ENCODE data around the gene STOML1. TPM values are rescaled to one million over a fixed set of nuclear protein-coding genes. Genes with fewer than 3 reads are reported as not detected.

Gene STOML1
- total RNA-seq, 5 donors from 2014 or later (not counting 1 experiment from before 2014, with no cell fraction given) = 5.1 to 13.4 (median 12.0) TPM

DNA sequence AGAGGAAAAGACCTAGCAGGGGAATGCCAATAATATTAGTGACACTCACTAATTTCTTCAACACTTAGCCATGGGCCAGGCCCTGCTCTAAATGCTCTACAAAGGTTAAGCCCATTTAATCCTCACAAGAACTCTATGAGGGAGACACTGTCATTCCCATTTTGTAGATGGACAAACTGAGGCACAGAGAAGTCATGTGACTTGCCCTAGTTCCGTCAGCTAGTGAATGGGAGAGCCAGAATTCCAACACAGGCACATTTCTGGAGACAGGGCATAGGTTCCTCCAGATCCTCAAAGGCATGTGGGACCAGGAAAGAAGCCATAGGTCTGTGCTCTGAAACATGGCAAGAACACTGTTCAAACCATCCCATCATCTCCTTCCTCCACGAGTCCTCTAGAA lies 34.3 kb downstream of the STOML1 start:
- ATAC-seq (replicated peaks in 1 of 4) (no peak), DNase-seq (no peak)
- Histone ChIP-seq H3K9me3 (no peaks in the 10 kb centered on the region), H3K27ac (ENCODE audit: low read length) (no peak overlapping the region), H3K4me3 (ENCODE audit: control insufficient read depth in 1 of 2, extremely low read depth in 1 of 2, low read length in 1 of 2) (no peak overlapping the region), H3K36me3 (ENCODE audit: control insufficient read depth in 2 of 2, extremely low read depth in 1 of 2, insufficient read depth in 1 of 2, low read length in 1 of 2) (no peaks in the 10 kb centered on the region), H3K27me3 (replicated peaks in 1 of 2; ENCODE audit: control insufficient read depth in 2 of 2, extremely low read depth in 1 of 2, insufficient read depth in 2 of 2, low read length in 1 of 2) (no peaks in the 10 kb centered on the region), H3K4me1 (ENCODE audit: control insufficient read depth in 1 of 2, extremely low read depth in 1 of 2, insufficient read depth in 2 of 2, low read length in 2 of 2) (peaks cover 10 to 32% of the 10 kb centered on the region in 2 experiments)
- ChIA-PET POLR2A (no interaction called here), CTCF (interaction anchor here (0.7 to 1.2 kb wide), 3 partner anchors 9 to 18 kb away, joined by 3 read pairs; no protein-coding TSS in a partner anchor)
- peaks cover 32 to 35% (median 34%) of the 10 kb centered on the region in 3 donors for H3K4me1 Mint-ChIP-seq
- no peaks in the 10 kb centered on the region for H3K36me3 Mint-ChIP-seq
- no peaks in the 10 kb centered on the region for H3K9me3 Mint-ChIP-seq
- no peaks in the 10 kb centered on the region for H3K27me3 Mint-ChIP-seq
- 100% methylated on average over 1 of the region's 2 CpGs for WGBS (ENCODE audit: insufficient coverage)
- peak overlapping the region in 1 of 3 donors; percentile 17 for H3K4me3 Mint-ChIP-seq
- H3K27ac Mint-ChIP-seq = peak overlapping the region; percentile 41 to 79

DNA sequence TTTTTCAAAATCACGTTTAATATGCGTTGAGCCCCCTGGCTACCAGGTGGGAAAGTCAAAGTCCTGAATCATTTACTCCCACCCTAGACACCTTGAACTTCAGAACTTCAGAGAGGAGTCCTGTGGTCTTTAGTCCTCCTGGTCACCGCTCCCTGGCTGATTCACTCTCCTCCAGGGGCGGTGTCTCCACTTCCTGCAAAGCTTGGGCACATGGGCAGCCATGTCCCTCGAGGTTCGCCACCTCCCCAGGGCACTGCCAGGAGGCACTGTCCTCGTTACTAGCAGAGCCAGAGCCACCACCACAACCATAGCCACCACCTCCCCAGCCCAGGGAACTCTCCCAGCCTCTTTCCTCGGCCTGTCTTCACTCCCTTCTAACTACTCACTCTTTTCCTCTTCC lies 34.8 kb downstream of the STOML1 start:
- no peaks in the 10 kb centered on the region for H3K36me3 Mint-ChIP-seq
- ATAC-seq (replicated peaks in 1 of 4) = no peak
- peak overlapping the region in 1 of 2 donors; percentile 79 for H3K27ac Mint-ChIP-seq
- Histone ChIP-seq H3K27ac (ENCODE audit: low read length) (no peak overlapping the region), H3K9me3 (no peaks in the 10 kb centered on the region), H3K36me3 (ENCODE audit: control insufficient read depth in 2 of 2, extremely low read depth in 1 of 2, insufficient read depth in 1 of 2, low read length in 1 of 2) (no peaks in the 10 kb centered on the region), H3K27me3 (replicated peaks in 1 of 2; ENCODE audit: control insufficient read depth in 2 of 2, extremely low read depth in 1 of 2, insufficient read depth in 2 of 2, low read length in 1 of 2) (no peaks in the 10 kb centered on the region), H3K4me3 (ENCODE audit: control insufficient read depth in 1 of 2, extremely low read depth in 1 of 2, low read length in 1 of 2) (no peak overlapping the region), H3K4me1 (ENCODE audit: control insufficient read depth in 1 of 2, extremely low read depth in 1 of 2, insufficient read depth in 2 of 2, low read length in 2 of 2) (peaks cover 10 to 32% of the 10 kb centered on the region in 2 experiments)
- no peaks in the 10 kb centered on the region for H3K27me3 Mint-ChIP-seq
- no peak for DNase-seq
- WGBS (ENCODE audit: insufficient coverage) = 69% methylated on average over 7 of the region's 8 CpGs
- H3K4me1 Mint-ChIP-seq = peaks cover 32 to 35% (median 34%) of the 10 kb centered on the region in 3 donors
- H3K9me3 Mint-ChIP-seq = no peaks in the 10 kb centered on the region
- CTCF ChIA-PET = interaction anchor here in 1 of 2 donors (0.7 to 1.2 kb wide), 2 partner anchors 9 to 18 kb away, joined by 3 read pairs; no protein-coding TSS in a partner anchor
- POLR2A ChIA-PET = no interaction called here
- no peak overlapping the region for H3K4me3 Mint-ChIP-seq

DNA sequence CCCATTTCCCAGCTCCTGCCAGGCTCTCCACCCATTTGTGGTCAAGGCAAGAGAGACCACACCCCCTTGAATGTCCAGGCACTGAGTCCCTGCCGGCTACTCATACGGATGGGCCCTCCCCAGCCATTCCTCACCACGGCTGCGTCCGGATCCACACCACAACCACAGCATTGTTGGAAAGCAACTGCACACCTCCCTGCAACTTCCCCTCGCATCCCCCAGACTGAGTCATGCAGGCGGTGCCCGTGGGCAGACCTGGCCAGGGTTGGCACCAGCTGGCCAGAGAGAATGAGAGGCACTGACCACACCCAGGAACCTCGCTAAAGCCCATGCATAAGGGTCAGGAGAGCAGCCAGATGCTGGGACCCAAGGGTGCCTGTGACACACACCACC lies 35.4 kb downstream of the STOML1 start:
- H3K27me3 Mint-ChIP-seq = no peaks in the 10 kb centered on the region
- no peak overlapping the region for H3K27ac Mint-ChIP-seq
- Histone ChIP-seq H3K36me3 (ENCODE audit: control insufficient read depth in 2 of 2, extremely low read depth in 1 of 2, insufficient read depth in 1 of 2, low read length in 1 of 2) (no peaks in the 10 kb centered on the region), H3K4me3 (ENCODE audit: control insufficient read depth in 1 of 2, extremely low read depth in 1 of 2, low read length in 1 of 2) (no peak overlapping the region), H3K9me3 (no peaks in the 10 kb centered on the region), H3K4me1 (ENCODE audit: control insufficient read depth in 1 of 2, extremely low read depth in 1 of 2, insufficient read depth in 2 of 2, low read length in 2 of 2) (peaks cover 10 to 33% of the 10 kb centered on the region in 2 experiments), H3K27me3 (replicated peaks in 1 of 2; ENCODE audit: control insufficient read depth in 2 of 2, extremely low read depth in 1 of 2, insufficient read depth in 2 of 2, low read length in 1 of 2) (no peaks in the 10 kb centered on the region), H3K27ac (ENCODE audit: low read length) (no peak overlapping the region)
- 63% methylated on average over 9 of the region's 9 CpGs for WGBS (ENCODE audit: insufficient coverage)
- no peak for DNase-seq
- peaks cover 32 to 35% (median 34%) of the 10 kb centered on the region in 3 donors for H3K4me1 Mint-ChIP-seq
- ChIA-PET POLR2A (no interaction called here), CTCF (interaction anchor here in 1 of 2 donors (1.2 kb wide), 1 partner anchor 8 kb away, joined by 3 read pairs; no protein-coding TSS in a partner anchor)
- H3K4me3 Mint-ChIP-seq = no peak overlapping the region
- no peaks in the 10 kb centered on the region for H3K9me3 Mint-ChIP-seq
- H3K36me3 Mint-ChIP-seq = no peaks in the 10 kb centered on the region
- no peak for ATAC-seq (replicated peaks in 1 of 4)

DNA sequence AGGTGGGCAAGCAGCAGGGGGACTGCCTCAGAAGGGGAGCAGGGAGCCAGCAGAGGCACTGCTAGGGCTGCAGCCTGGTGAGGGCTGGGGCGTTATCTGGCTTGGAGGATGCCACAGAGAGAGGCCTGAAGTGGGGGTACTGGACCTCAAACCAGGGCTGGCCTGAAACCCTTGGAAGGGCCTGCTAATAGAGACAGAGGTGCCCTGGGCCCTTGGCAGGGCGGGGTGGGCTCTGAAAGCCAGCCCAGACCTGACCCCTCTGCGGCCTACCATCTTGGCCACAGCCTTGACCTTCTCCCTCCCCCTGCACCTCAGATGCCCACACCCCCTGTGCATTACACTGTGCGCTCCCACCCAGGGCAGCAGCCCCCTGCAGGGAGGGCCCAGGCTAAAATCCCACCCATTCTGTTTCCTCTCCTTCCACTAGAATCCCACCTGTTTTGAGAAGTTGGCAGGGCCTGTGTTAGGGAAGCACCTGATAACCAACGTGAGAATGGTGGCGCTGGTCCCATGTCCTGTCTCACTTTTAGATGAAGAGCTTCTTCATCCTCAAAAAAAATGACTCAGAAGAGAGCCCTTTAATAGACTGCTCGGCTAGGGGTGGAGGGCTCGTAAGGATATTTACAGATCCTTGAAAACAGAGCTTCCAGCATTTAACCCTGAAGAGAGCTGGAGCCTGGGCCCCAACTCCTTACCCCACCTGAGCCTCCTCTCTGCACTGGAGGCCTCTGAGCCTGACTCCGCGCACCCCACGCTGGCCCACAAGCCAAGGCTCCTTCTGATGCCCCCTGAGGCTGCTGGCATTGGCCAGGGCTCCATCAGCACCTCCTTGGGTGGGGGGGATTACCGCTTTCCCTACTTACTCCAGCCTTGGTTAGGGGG lies 36.0 kb downstream of the STOML1 start:
- POLR2A ChIA-PET = no interaction called here

DNA sequence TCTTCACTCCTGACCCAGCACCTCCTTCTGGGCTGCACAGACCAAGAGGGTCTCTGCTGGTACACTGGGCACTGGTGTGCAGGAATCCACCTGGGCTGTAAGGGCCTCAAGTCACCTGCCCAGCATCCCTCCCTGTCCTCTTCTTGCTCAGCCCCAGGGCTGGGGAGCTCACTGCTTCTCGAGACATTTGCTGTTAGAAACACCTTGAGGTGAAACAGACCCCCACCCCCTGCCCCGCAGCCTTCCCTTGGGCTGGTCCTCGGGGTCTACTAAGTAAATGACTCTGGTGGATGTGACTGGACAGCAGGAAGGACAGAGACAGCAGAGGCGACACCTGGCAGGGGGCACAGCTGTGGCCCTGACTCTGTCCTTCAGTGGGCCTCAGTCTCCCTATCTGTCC lies 36.8 kb downstream of the STOML1 start:
- ATAC-seq (replicated peaks in 1 of 4) (no peak), DNase-seq (no peak)
- H3K27ac Mint-ChIP-seq = peak overlapping the region in 1 of 2 donors; percentile 34
- Histone ChIP-seq H3K9me3 (no peaks in the 10 kb centered on the region), H3K27ac (ENCODE audit: low read length) (no peak overlapping the region), H3K27me3 (replicated peaks in 1 of 2; ENCODE audit: control insufficient read depth in 2 of 2, extremely low read depth in 1 of 2, insufficient read depth in 2 of 2, low read length in 1 of 2) (no peaks in the 10 kb centered on the region), H3K4me1 (ENCODE audit: control insufficient read depth in 1 of 2, extremely low read depth in 1 of 2, insufficient read depth in 2 of 2, low read length in 2 of 2) (peaks cover 10 to 39% of the 10 kb centered on the region in 2 experiments), H3K36me3 (ENCODE audit: control insufficient read depth in 2 of 2, extremely low read depth in 1 of 2, insufficient read depth in 1 of 2, low read length in 1 of 2) (no peaks in the 10 kb centered on the region), H3K4me3 (ENCODE audit: control insufficient read depth in 1 of 2, extremely low read depth in 1 of 2, low read length in 1 of 2) (no peak overlapping the region)
- CTCF ChIA-PET = no interaction called here
- POLR2A ChIA-PET = no interaction called here
- H3K36me3 Mint-ChIP-seq = no peaks in the 10 kb centered on the region
- peaks cover 36 to 38% (median 36%) of the 10 kb centered on the region in 3 donors for H3K4me1 Mint-ChIP-seq
- H3K9me3 Mint-ChIP-seq = no peaks in the 10 kb centered on the region
- no peaks in the 10 kb centered on the region for H3K27me3 Mint-ChIP-seq
- 98% methylated on average over 3 of the region's 4 CpGs for WGBS (ENCODE audit: insufficient coverage)
- H3K4me3 Mint-ChIP-seq = no peak overlapping the region

More for the DNA sequence above, 36.0 kb downstream of the STOML1 start:
- Mint-ChIP-seq H3K36me3 (no peaks in the 10 kb centered on the region), H3K4me3 (no peak overlapping the region), H3K4me1 (peaks cover 36 to 38% (median 36%) of the 10 kb centered on the region in 3 donors), H3K27ac (peak overlapping the region in 1 of 2 donors; percentile 34), H3K9me3 (no peaks in the 10 kb centered on the region), H3K27me3 (no peaks in the 10 kb centered on the region)
- ATAC-seq (replicated peaks in 1 of 4) (no peak), DNase-seq (no peak)
- 64% methylated on average over 3 of the region's 12 CpGs for WGBS (ENCODE audit: insufficient coverage)
- Histone ChIP-seq H3K9me3 (no peaks in the 10 kb centered on the region), H3K27ac (ENCODE audit: low read length) (no peak overlapping the region), H3K4me1 (ENCODE audit: control insufficient read depth in 1 of 2, extremely low read depth in 1 of 2, insufficient read depth in 2 of 2, low read length in 2 of 2) (peaks cover 10 to 39% of the 10 kb centered on the region in 2 experiments), H3K36me3 (ENCODE audit: control insufficient read depth in 2 of 2, extremely low read depth in 1 of 2, insufficient read depth in 1 of 2, low read length in 1 of 2) (no peaks in the 10 kb centered on the region), H3K27me3 (replicated peaks in 1 of 2; ENCODE audit: control insufficient read depth in 2 of 2, extremely low read depth in 1 of 2, insufficient read depth in 2 of 2, low read length in 1 of 2) (no peaks in the 10 kb centered on the region), H3K4me3 (ENCODE audit: control insufficient read depth in 1 of 2, extremely low read depth in 1 of 2, low read length in 1 of 2) (no peak overlapping the region)
- CTCF ChIA-PET = no interaction called here

DNA sequence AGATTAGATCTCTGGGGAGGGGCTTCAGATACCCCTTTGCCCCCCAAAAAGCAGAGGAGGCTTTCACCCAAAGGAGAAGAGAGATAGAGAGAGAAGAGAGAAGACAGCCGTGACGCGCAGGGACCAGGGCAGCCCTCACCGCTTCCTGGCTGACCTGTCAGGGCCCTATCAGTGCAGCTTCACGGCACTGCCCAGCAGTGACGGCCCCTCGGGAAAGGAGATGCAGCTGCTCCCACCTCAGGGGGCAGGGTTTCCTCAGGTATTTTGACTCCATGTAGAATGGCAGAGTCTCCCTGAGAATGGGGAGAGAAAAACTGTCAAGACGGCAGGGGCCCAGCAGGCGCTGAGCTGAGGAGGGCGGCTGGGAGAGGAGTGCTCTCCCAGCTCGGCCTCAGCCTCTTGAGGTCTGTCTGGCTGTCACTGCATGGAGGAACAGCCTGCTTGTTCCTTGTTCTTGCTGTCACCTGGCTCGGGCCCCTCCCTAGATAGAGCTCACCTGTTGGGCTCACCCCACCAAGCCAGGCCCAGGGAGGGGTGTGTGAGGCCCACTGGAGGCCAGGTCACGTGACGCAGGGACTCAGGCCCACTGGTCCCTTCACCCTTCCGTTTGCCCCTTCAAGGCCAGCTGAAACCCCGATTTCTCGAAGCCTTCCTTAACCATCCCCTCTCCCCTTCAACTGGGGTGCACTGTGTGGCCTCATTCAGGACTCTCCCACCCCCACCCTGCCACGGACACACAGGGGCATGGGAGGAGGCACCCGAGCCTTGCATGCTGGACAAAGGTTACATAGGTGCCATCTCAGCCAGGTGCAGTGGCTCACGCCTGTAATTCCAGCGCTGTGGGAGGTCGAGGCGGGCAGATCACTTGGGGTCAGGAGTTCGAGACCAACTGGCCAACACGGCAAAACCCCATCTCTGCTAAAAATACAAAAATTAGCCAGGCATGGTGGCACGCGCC lies 37.6 kb downstream of the STOML1 start:
- Histone ChIP-seq H3K27me3 (replicated peaks in 1 of 2; ENCODE audit: control insufficient read depth in 2 of 2, extremely low read depth in 1 of 2, insufficient read depth in 2 of 2, low read length in 1 of 2) (no peaks in the 10 kb centered on the region), H3K36me3 (ENCODE audit: control insufficient read depth in 2 of 2, extremely low read depth in 1 of 2, insufficient read depth in 1 of 2, low read length in 1 of 2) (no peaks in the 10 kb centered on the region), H3K4me1 (ENCODE audit: control insufficient read depth in 1 of 2, extremely low read depth in 1 of 2, insufficient read depth in 2 of 2, low read length in 2 of 2) (peaks cover 6 to 30% of the 10 kb centered on the region in 2 experiments), H3K27ac (ENCODE audit: low read length) (no peak overlapping the region), H3K4me3 (ENCODE audit: control insufficient read depth in 1 of 2, extremely low read depth in 1 of 2, low read length in 1 of 2) (no peak overlapping the region), H3K9me3 (no peaks in the 10 kb centered on the region)
- WGBS (ENCODE audit: insufficient coverage) = 89% methylated on average over 11 of the region's 27 CpGs
- H3K4me1 Mint-ChIP-seq = peaks cover 30 to 34% (median 30%) of the 10 kb centered on the region in 3 donors
- no peak overlapping the region for H3K4me3 Mint-ChIP-seq
- ATAC-seq (replicated peaks in 1 of 4) = no peak
- H3K36me3 Mint-ChIP-seq = no peaks in the 10 kb centered on the region
- ChIA-PET POLR2A (no interaction called here), CTCF (interaction anchor here in 1 of 2 donors (0.5 kb wide), 1 partner anchor 25 kb away, joined by 3 read pairs; no protein-coding TSS in a partner anchor)
- no peak for DNase-seq
- H3K27ac Mint-ChIP-seq = peak overlapping the region; percentile 36 to 64
- no peaks in the 10 kb centered on the region for H3K9me3 Mint-ChIP-seq
- H3K27me3 Mint-ChIP-seq = no peaks in the 10 kb centered on the region

Data from T-cell (primary cell).